Astrocyte (in vitro differentiated cells and primary cell): Measurements from ENCODE around the gene ACOT11. TPM values are rescaled to one million over a fixed set of nuclear protein-coding genes. Genes with fewer than 3 reads are reported as not detected.

Experiments
- DNase-seq: peaks from one replicate; pipeline ENCODE4 v3.0.0-alpha.2; 2010; ENCODE audit warnings: low read depth
- FAIRE-seq: peaks from 2 replicates; lab custom pipeline; 2011; peaks lifted over from hg19 to GRCh38; lab: Jason Lieb, UNC
- H2AFZ ChIP-seq: 2 replicates; pipeline ENCODE4 v1.6.0; 2012; ENCODE audit warnings: low read depth, low read length, inconsistent platforms
- H3K27ac ChIP-seq: 2 replicates; pipeline ENCODE4 v1.5.1; 2011; ENCODE audit warnings: low read depth, low read length, inconsistent platforms
- H3K27me3 ChIP-seq: 2 replicates; pipeline ENCODE4 v1.6.0; 2011; ENCODE audit warnings: low read length, inconsistent platforms; ENCODE audit not compliant: insufficient read depth
- H3K36me3 ChIP-seq: 2 replicates; pipeline ENCODE4 v1.5.1; 2011; ENCODE audit warnings: low read length, inconsistent platforms; ENCODE audit not compliant: insufficient read depth
- H3K4me1 ChIP-seq: 2 replicates; pipeline ENCODE4 v1.5.1; 2011; ENCODE audit warnings: low read length, inconsistent platforms; ENCODE audit not compliant: insufficient read depth
- H3K4me2 ChIP-seq: 2 replicates; pipeline ENCODE4 v1.6.0; 2012; ENCODE audit warnings: low read length, inconsistent platforms
- H3K4me3 ChIP-seq: 2 replicates; pipeline ENCODE4 v1.5.1; 2011; ENCODE audit warnings: low read depth, mild to moderate bottlenecking, low read length, inconsistent platforms; ENCODE audit not compliant: insufficient read depth
- H3K79me2 ChIP-seq: 2 replicates; pipeline ENCODE4 v1.6.0; 2012; ENCODE audit warnings: mild to moderate bottlenecking, low read length, inconsistent platforms; ENCODE audit not compliant: insufficient read depth
- H3K9ac ChIP-seq: 2 replicates; pipeline ENCODE4 v1.6.0; 2012; ENCODE audit warnings: mild to moderate bottlenecking, low read length, inconsistent platforms
- H3K9me3 ChIP-seq: 2 replicates; pipeline ENCODE4 v1.5.1; 2012; ENCODE audit warnings: low read depth, mild to moderate bottlenecking, low read length, inconsistent platforms; ENCODE audit not compliant: insufficient read depth
- H4K20me1 ChIP-seq: 2 replicates; pipeline ENCODE4 v1.6.0; 2012; ENCODE audit warnings: low read length, inconsistent platforms; ENCODE audit not compliant: insufficient read depth
- H3K27ac Mint-ChIP-seq: one replicate; pipeline ENCODE4 v1.8.0; 2021; ENCODE audit warnings: mild to moderate bottlenecking, mixed read lengths; ENCODE audit not compliant: unreplicated experiment
- H3K27me3 Mint-ChIP-seq: one replicate; pipeline ENCODE4 v1.8.0; 2021; ENCODE audit warnings: low read depth, mixed read lengths; ENCODE audit not compliant: unreplicated experiment
- H3K36me3 Mint-ChIP-seq: one replicate; pipeline ENCODE4 v1.8.0; 2021; ENCODE audit warnings: low read depth, mixed read lengths; ENCODE audit not compliant: unreplicated experiment
- H3K4me1 Mint-ChIP-seq: one replicate; pipeline ENCODE4 v1.8.0; 2021; ENCODE audit warnings: low read depth, mixed read lengths; ENCODE audit not compliant: unreplicated experiment
- H3K4me3 Mint-ChIP-seq: one replicate; pipeline ENCODE4 v1.8.0; 2021; ENCODE audit warnings: mild to moderate bottlenecking, moderate library complexity, mixed read lengths; ENCODE audit not compliant: unreplicated experiment
- H3K9me3 Mint-ChIP-seq: one replicate; pipeline ENCODE4 v1.8.0; 2021; ENCODE audit warnings: mild to moderate bottlenecking, mixed read lengths; ENCODE audit not compliant: unreplicated experiment
- EZH2 ChIP-seq: IDR thresholded peaks from 2 replicates; pipeline ENCODE4 v1.6.1; 2012; ENCODE audit warnings: mild to moderate bottlenecking, low read length, inconsistent platforms; ENCODE audit not compliant: insufficient read depth
- total RNA-seq: library from RNA; stranded (reverse); gene quantifications from 2 replicates; pipeline ENCODE4 v1.2.1, GENCODE V29; 2021
- TF ChIP-seq, protein P1 (sequence below): IDR thresholded peaks from 2 replicates; pipeline ENCODE4 v1.5.1; 2011; ENCODE audit warnings: low read depth, mild to moderate bottlenecking, inconsistent platforms, low read length, moderate library complexity; ENCODE audit not compliant: insufficient read depth

ACOT11 gene
- total RNA-seq, 1 donor from 2014 or later: 1.5 TPM

DNA sequence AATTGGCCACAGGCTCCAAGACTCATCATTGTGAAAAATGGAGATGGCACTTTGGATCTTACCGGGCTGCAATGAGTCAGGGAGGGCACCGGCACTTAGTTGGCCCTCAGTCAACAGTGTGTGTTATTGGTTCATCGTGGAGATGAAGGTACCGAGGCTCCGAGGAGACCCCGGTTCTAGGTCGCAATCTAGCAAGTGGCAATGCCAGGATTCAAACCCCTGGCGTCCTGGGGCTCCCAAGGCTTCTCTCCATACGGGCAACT is 49.0 kb upstream of the ACOT11 start:
- Histone ChIP-seq H3K36me3 (no peaks in the 10 kb centered on the region), H3K9ac (peak overlapping the region; percentile 53), H2AFZ (peak overlapping the region; percentile 71), H3K27ac (no peak overlapping the region), H3K27me3 (peaks cover 6% of the 10 kb centered on the region), H3K4me2 (peak overlapping the region; percentile 85), H3K4me3 (peak overlapping the region; percentile 47), H4K20me1 (no peaks in the 10 kb centered on the region), H3K9me3 (no peaks in the 10 kb centered on the region), H3K79me2 (no peaks in the 10 kb centered on the region), H3K4me1 (peaks cover 8% of the 10 kb centered on the region)
- Mint-ChIP-seq H3K36me3 (no peaks in the 10 kb centered on the region), H3K27me3 (peaks cover 7% of the 10 kb centered on the region), H3K4me3 (peak overlapping the region; percentile 64), H3K27ac (no peak overlapping the region), H3K4me1 (peaks cover 30% of the 10 kb centered on the region), H3K9me3 (peaks cover 7% of the 10 kb centered on the region)
- TF ChIP-seq, protein P1, sequence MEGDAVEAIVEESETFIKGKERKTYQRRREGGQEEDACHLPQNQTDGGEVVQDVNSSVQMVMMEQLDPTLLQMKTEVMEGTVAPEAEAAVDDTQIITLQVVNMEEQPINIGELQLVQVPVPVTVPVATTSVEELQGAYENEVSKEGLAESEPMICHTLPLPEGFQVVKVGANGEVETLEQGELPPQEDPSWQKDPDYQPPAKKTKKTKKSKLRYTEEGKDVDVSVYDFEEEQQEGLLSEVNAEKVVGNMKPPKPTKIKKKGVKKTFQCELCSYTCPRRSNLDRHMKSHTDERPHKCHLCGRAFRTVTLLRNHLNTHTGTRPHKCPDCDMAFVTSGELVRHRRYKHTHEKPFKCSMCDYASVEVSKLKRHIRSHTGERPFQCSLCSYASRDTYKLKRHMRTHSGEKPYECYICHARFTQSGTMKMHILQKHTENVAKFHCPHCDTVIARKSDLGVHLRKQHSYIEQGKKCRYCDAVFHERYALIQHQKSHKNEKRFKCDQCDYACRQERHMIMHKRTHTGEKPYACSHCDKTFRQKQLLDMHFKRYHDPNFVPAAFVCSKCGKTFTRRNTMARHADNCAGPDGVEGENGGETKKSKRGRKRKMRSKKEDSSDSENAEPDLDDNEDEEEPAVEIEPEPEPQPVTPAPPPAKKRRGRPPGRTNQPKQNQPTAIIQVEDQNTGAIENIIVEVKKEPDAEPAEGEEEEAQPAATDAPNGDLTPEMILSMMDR: no peak
- TF ChIP-seq EZH2: no peak
- FAIRE-seq (no peak), DNase-seq (no peak)

DNA sequence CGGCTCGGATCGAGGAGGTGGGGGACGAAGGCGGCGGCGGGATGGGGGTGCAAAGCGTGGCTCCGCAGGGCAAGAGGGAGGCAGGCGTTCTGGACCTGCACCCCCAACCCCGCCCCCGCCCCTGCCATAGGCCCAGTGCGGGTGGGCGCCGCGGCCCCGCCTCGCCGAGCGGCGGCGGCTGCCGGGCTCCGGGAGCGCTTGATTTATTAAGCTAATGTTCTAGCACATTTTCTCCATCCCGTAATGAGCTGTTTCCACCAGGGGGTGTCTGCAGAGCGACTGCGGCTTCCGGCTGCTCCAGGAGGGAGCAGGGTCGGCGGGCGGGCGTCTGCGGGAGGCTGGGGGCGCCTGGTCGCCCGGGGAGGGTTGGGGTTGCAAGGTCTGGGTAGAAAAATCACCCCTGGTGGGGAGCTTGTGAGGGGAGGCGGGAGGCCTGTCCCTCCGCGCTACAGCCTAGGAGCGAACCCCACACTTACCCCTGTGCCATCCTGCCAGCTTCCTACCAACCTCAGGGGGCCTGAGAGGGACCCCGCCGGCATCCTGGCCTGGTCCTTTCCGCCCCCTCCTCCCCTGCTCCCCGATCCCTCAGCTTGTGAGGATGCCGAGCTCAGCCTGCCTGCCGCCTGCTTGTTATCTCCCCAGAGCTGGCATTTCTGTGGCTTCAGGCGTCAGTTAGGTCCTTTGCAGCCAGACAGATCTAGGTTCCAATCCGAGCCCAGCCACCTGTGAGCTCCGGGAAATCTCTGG is 48.5 kb upstream of the ACOT11 start:
- TF ChIP-seq, protein P1: no peak
- peak; percentile 55 for TF ChIP-seq EZH2
- Histone ChIP-seq H3K9me3 (no peaks in the 10 kb centered on the region), H3K4me1 (peaks cover 8% of the 10 kb centered on the region), H3K4me2 (peak overlapping the region; percentile 85), H3K9ac (peak overlapping the region; percentile 57), H4K20me1 (no peaks in the 10 kb centered on the region), H3K4me3 (peak overlapping the region; percentile 47), H3K27ac (no peak overlapping the region), H3K27me3 (peaks cover 6% of the 10 kb centered on the region), H2AFZ (peak overlapping the region; percentile 75), H3K79me2 (no peaks in the 10 kb centered on the region), H3K36me3 (no peaks in the 10 kb centered on the region)
- DNase-seq (no peak), FAIRE-seq (no peak)
- H3K36me3 Mint-ChIP-seq: no peaks in the 10 kb centered on the region
- peaks cover 7% of the 10 kb centered on the region for H3K9me3 Mint-ChIP-seq
- H3K27me3 Mint-ChIP-seq: peaks cover 7% of the 10 kb centered on the region
- H3K4me3 Mint-ChIP-seq: peak overlapping the region; percentile 64
- H3K4me1 Mint-ChIP-seq: peaks cover 30% of the 10 kb centered on the region
- no peak overlapping the region for H3K27ac Mint-ChIP-seq

DNA sequence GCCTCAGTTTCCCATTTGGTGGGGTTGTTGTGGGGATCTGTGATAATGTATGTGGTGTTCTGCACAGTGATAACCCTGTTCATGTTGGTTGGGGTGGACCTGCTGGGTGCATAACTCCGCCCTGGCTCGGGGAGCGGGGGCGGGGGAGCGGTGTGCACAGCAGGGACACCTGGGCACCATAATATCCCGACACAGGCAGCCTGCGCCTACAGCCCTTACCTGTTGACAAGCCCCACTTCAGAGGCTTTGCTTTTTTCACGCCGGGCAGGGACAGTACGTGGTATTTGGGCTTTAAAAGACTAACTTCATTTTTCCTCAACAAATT is 48.0 kb upstream of the ACOT11 start:
- peak; percentile 0 for TF ChIP-seq EZH2
- TF ChIP-seq, protein P1: no peak
- H3K9me3 Mint-ChIP-seq: peaks cover 7% of the 10 kb centered on the region
- no peaks in the 10 kb centered on the region for H4K20me1 ChIP-seq
- no peak overlapping the region for H3K4me3 Mint-ChIP-seq
- no peak overlapping the region for H3K9ac ChIP-seq
- no peaks in the 10 kb centered on the region for H3K36me3 ChIP-seq
- peaks cover 6% of the 10 kb centered on the region for H3K27me3 ChIP-seq
- H3K27ac Mint-ChIP-seq: no peak overlapping the region
- no peaks in the 10 kb centered on the region for H3K36me3 Mint-ChIP-seq
- H3K79me2 ChIP-seq: no peaks in the 10 kb centered on the region
- FAIRE-seq: no peak
- no peaks in the 10 kb centered on the region for H3K9me3 ChIP-seq
- H3K4me1 ChIP-seq: peaks cover 8% of the 10 kb centered on the region
- peaks cover 30% of the 10 kb centered on the region for H3K4me1 Mint-ChIP-seq
- H3K4me2 ChIP-seq: peak overlapping the region; percentile 85
- no peak overlapping the region for H3K27ac ChIP-seq
- peak overlapping the region; percentile 75 for H2AFZ ChIP-seq
- no peak overlapping the region for H3K4me3 ChIP-seq
- H3K27me3 Mint-ChIP-seq: peaks cover 7% of the 10 kb centered on the region
- no peak for DNase-seq
